Stimulated activated CD4-positive, alpha-beta T cell treated with anti-CD3 and anti-CD28 coated beads, TNF-alpha, amount 100 ng/mL, for 4 hours (primary cell): Measurements from ENCODE around the gene GNAI2.
"Not testable (repeated sequence)": the region's sequence is repeated elsewhere in the genome, so short reads cannot be mapped to it uniquely, and the experiment has no call there.

ENCODE experiments used
- DNase-seq, 3 experiments: peaks; one replicate each; pipeline ENCODE4 v3.0.0-alpha.2; 2020; ENCODE audit warnings: low read depth in 3 of 3

The GNAI2 gene

DNA sequence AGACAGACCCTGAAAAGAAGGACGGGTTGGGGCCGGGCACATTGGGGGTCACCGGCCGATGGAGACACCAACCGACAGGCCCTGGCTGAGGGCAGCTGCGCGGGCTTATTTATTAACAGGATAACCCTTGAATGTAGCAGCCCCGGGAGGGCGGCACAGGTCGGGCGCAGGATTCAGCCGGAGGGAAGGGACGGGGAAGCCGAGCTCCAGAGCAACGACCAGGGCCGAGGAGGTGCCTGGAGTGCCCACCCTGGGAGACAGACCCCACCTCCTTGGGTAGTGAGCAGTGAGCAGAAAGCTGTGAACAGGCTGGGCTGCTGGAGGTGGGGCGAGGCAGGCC lies 40.7 kb downstream of the GNAI2 start:
- DNase-seq = no peak

DNA sequence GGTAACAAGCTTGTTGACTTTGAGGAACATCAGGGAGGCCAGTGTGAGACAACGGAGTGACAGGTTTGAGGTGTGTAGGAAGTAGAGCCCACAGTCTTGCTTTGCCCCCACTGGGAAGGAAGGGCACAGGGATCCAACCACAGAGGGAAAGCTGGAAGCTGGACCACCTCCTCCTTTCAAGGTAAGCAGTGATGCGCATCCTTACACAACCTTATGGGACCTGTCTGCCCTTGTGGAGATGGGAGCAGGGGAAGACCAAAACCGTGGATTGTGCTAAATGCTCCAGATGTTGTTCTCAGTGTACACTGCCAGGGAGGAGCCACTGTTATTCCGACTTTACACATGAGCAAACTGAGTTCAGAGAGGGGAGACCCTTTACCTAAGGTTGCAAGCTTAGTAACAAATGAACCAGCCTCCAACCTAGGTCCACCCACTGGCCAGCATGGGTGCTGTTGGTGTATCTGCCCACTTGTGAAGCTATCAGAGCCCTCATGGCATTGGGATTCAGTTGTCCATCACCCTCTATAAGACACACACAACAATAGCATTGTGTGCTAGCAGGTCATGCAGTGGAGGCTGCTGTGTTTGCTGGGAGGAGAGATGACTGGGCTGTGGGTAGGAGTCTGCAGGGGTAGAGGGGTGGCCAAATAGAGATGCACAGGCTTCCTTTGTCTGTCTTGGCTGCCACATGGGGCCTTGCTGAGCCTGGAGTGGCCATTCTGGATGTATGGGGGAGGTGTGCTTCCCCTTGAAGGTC lies 42.3 kb downstream of the GNAI2 start:
- DNase-seq = no peak

DNA sequence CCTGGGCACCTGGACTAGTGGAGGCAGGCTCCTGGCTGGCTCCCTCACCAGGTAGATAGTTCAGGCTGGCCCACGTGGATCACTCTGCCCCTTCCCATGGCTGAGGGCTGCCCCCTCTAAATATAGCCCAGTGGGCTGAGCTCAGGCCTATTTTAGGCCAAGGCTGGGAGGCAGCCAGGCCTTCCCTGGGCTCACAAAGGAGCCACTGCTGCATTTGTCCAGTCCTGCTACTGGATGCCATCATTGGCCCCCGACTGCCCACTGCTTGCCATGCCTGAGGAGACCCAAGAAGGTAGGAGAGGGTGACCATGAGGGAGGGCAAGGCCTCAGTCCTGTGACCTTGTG lies 42.8 kb downstream of the GNAI2 start, which contains the start of gene LSMEM2:
Gene LSMEM2 (plus strand): TSS at position 208 of the 345 bp plus-strand sequence. CDS start 27 bp downstream, at position 235.
- no peak for DNase-seq

DNA sequence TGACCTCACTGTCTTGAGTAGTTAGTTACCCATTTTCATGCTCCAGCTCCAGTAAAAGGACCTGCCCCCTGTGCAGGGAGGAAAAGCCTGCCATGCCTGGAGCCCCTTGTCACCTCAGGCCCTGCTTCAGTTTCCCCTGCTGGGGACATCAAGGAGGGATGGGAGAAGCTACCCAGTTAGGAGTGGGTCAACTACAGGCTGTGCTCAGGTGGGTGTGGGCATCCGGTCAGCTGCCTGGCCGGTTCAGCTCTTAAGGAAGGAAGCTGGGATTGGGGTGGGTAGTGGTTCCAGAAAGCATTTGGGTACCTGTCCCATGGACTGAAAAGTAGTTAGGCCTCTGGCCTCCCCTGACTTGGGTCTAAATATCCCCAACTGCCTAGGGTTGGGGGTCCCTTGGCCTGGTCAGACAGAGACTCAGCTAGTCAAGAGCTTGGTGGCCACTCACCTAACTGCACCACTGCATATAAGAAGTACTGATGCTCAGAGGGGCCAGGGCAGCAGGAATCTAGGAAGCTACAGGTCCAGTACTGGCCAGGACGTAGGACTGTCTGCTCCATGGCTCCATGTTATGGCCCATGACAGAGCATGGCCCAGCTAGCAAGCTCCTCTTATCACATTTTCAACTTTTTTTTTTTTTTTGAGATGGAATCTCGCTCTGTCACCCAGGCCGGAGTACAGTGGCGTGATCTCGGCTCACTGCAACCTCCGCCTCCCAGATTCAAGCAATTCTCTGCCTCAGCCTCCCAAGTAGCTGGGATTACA lies 43.4 kb downstream of the GNAI2 start:
- no peak for DNase-seq

DNA sequence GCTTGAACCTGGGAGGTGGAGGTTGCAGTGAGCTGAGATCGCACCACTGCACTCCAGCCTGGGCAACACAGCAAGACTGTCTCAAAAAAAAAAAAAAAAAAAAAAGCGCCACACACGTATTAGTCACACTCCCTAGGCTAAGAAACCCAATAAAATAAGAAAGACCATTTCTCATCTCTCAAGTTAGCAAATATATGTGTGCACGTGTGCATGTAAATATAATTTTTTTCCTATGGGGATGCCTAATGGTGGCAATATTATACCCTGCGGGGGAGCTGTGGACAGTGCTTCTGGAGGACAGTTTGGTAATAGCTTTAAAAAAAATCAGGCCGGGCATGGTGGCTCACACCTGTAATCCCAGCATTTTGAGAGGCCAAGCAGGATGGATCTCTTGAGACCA lies 48.1 kb downstream of the GNAI2 start:
- DNase-seq = not testable (repeated sequence)

DNA sequence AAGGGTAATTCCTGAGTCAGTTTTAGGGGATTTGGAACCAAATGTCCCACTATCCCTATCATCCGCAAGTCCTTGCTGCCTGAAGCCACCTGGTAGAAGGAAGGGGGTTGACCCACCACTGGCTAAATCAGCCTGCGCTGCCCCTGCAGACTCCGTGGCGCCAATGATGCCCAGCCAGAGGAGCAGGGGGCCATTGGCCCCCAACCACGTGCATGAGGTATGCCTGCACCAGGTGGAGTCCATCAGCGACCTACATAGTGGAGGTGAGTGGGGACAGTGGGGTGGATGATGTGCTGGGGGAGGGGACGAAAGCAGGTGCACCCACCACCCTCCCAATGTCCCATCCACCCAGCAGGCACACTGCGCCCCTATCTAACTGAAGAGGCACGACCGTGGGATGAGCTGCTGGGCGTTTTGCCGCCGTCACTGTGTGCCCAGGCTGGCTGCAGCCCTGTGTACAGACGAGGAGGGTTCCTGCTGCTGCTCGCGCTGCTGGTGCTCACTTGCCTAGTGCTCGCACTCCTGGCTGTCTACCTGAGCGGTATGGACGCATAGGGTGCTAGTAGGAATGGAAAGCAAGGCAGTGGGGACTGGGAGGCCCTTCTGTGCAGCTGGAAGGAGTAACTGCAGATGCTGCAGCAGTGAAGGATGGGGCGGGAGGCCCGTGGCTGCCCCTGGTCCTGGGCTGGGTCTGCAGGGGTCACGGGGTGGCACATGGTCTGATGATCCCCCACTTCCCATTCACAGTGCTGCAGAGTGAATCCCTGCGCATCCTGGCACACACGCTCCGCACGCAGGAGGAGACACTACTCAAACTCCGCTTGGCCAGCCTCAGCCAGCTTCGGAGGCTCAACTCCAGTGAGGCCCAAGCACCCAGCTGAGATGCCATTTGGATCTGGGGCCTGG lies 50.6 kb downstream of the GNAI2 start:
- no peak for DNase-seq

DNA sequence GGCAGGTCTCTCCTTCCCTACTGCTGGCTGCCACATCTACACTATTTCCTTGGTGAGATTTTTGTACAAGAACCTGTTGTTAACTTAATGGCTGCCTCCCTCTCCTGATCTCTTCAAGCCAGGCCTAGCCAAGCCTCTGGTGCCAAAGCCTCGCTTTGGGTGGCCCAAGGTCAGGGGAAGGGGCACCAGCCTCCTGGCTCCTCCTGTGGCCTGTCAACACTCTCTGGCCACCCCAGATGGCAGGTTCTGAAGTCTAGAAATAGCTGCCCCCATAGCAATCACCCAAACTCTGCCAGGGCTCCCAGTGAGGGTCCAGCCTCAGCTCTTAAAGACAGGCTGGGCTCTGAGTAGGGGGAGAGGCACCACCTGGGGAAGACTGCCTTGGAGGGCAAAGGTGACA lies 51.3 kb downstream of the GNAI2 start:
- no peak for DNase-seq

DNA sequence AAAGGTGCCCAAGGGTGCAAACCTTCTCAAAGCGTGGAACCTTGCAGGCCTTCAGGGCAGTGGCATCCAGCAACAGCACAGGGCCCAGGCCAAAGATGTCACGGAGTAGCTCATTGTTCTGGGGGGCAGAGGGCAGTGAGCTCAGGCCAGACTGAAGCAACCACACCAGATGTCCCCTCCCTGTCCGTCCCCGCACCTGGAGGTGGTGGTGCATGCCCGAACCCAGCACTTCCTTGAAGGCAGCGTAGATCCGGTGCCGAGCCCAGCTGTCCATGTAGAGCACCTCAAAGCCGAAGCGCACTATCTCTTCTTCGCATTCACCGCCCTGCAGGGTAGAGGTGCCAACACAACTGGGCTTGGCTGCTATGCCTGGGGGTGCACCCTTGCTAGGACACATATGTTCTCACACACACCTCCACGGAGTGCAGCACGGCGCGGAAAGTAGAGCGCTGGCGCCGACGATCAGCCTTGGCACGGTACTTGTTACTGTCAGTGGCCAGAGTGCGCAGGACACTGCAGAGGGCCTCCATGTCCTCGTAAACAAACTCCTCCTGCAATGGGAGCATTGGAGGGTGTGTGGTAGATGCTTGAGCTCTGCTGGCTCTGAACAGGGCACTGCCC lies 52.5 kb downstream of the GNAI2 start:
- no peak for DNase-seq

DNA sequence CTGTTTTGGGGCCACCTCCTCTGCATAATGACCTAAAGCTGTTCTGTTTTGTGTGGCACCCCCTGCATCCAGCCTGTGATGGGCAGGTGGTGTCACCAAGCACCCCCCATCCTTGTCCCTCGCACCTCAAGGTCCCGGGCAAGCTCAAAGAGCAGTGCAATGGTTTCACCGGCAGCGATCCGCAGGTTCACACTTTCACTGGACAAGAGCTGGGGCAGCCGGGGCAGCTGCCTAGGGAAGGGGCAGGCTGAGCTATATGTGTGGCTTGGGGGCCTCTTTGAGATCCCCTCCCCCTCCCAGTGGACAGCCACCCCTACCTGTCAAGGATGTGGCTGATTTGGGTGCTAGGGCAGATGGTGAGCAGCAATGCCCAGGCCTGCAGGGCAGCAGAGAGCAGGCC lies 53.1 kb downstream of the GNAI2 start:
- DNase-seq = no peak

DNA sequence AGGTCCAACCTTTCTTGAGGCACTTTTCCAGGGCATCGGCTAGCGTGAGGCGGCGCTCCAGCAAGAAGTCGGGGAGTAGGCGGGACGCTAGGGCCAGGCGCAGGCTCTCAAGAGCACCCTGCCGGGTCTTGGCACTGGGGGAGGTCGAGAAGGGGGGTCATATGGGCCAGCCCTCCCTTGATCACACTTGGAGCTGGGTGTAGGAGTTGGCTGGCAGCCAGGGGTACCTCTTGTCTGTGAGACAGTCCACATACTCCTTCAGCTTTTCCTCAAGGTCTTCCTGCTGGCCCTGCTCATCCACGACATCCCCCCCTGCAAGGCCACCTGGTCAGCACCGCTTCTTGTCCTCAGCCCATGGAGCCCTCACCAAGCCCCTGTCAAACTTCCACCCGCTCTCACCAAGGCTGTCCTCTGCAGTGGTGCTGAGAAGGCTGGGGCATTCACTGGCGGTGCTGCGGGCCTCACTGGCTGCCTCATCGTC lies 54.2 kb downstream of the GNAI2 start:
- DNase-seq = no peak

DNA sequence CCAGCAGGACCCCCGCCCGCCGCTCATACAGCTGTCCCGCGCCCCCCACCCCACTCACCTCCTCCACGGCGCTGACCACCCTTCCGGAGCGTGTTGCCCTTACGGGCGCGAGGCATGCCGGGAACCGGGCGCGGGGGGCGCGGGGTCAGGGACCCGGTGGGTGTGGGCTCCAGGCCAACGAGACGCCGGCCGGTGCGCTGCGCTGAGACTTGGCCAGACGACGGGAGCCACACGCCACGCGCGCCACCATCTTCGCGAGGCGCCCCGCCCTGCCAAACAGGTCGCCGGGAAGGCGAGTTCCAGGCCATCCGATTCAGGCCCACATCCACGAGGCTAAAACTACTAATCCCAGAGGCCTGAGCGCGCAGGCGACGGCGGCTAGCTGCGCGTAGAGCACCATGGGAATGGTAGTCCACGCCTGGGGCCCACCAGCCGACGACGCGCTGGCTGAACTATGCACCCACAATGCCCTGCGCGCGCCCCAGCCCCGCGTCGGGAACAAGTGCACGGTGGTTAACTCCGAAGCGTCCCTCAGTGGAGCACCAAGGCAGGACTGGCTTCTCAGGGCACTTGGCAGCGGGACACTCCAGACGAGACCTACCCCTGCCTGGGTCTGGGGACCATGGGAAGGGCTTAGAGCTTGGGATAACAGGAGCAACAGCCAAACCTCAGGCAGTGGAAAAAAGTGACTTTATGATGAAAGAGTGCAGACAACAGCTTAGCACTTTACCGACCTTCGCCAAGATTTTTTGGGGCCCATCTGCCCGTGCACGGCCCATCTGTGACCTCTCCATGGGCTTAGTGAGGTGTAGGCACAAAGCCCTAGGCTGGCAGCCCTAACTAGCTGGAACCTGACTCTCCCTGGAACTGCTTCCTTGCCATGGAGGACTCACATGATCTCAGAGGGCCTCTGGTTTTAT lies 56.4 kb downstream of the GNAI2 start, which contains the start of gene IFRD2:
Gene IFRD2 (minus strand): TSS at position 271 of the 920 bp plus-strand sequence. CDS start 155 bp downstream, at position 116.
- peak; percentile 81 to 93 (median 93) for DNase-seq

DNA sequence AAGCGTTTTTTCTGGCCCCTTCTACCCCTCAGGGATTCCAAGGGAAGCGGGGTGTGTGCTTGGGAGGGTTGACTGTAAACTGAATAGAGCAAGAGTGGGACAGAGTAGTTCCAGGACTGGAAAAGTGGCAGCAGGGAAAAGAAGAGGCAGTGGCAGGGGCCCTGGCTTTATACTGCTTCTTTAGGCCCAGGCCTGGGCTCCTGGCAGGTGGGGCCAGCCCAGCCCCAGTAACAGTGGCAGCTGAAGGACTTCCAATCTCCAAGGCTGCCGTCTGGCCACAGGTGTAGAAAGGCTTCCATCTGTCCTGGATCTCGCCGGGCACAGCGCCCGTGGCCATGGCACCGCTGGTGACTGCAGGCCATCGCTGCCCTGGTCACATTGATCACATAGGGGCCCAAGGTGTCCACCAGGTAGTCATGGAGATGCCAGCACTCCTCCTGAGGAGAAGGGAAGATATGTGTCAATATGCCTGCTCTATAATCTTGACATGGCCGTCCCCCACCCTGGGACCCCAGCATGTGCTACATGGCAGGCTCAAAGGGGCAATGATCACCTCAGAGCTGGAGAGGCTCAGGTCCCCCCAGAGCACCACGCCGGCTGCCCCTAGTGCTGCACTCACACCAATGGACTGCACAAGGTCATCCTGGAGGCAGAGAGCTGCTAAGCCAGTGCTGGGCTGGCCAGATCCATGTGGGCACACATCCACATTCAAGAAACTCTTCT lies 57.2 kb downstream of the GNAI2 start:
- no peak for DNase-seq

DNA sequence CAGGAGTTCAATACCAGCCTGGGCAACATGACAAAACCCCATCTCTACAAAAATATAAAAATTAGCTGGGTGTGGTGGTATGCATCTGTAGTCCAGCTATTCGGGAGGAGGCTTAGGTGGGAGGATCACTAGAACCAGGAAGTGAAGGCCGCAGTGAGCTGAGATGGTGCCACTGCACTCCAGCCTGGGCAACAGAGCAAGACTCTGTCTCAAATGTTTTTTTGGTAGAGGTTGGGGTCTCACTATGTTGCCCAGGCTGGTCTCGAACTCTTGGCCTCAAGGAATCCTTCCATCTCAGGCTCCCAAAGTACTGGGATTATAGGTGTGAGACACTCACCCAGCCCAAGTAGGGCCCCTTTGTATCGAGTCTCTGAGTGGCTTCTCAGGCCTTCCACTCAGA lies 58.1 kb downstream of the GNAI2 start:
- DNase-seq = no peak

DNA sequence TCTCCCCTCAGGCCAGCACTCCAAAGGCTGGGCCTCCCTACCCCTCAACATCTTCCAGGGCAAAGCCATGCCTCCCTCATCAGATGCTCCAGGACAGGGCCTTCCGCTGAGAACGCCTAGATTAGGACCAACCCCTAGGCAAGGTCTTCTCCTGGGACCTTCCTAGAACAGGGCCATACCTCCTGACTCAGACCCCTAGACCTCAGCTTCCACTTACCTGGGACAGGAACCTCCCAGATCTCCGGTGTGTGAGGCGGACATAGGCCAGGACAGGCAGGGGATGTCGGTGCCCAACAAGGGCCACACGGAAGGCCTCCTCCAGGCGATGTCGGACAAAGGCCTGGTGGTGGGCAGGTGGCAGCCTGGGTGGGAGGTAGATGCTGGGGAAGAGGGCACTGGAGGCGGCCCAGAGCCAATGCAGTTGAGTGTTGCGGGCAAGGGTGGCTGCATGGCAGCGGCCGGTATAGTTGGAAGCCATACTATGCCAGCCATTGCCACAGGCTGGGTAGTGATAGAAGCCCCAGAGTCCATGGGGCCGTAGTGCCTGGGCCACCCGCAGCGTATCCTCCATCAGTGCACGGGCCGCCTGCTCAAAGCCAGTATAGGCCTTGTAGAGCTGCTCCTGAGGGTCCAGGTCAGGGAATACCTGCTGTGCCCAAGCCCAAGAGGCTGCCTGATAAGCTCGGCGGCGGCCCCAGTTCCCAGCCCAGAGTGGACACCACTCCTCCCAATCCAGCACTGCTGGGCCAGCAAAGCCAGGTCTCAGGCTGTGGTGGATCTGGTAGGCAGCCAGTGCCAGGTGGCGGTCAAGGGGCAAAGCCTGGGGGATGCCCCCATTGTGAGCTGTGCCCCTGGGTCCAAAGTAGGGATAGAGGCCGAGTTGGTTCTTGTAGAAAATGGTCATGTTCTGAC lies 58.7 kb downstream of the GNAI2 start:
- DNase-seq = no peak

DNA sequence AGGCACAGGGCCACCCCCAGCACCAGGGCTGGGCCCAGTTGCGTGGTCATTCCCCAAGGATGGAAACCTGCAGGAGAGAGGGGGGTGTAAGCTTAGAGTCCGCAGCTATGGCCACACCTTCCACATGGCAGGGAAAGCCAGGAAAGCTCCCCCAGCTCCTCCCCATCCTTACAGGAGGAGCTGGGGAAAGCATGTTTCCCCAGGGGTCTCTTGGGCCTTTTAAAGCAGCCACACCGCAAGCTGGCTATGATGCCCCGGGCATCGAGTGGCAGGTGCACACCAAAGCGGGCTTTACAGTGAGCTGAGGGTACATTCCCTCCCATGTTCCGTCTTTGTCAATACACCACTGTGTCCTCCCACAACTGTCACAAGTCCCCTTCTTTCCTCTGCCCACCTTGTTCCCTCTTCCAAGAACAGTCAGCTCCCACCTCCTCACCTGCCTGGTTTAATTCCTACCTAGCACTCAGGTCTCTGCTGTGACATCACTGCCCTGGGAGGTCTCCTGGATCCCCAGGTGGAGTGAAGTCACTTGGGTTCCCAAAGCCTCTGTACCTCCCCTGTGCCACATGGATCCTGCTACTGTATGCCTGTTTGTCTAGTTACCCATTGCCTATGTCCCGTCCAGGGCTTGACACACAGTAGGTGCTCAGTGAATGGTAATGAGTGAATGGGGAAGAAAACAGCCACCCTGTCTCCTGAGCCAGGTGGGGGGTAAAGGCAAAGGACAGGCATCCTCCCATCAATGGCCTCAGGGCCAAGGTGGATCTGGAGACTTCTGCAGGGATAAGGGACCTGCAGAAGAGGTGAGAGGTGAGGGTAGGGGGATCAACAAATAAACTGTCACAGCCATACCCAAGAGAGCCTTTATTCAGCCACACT lies 59.8 kb downstream of the GNAI2 start:
- DNase-seq = no peak

DNA sequence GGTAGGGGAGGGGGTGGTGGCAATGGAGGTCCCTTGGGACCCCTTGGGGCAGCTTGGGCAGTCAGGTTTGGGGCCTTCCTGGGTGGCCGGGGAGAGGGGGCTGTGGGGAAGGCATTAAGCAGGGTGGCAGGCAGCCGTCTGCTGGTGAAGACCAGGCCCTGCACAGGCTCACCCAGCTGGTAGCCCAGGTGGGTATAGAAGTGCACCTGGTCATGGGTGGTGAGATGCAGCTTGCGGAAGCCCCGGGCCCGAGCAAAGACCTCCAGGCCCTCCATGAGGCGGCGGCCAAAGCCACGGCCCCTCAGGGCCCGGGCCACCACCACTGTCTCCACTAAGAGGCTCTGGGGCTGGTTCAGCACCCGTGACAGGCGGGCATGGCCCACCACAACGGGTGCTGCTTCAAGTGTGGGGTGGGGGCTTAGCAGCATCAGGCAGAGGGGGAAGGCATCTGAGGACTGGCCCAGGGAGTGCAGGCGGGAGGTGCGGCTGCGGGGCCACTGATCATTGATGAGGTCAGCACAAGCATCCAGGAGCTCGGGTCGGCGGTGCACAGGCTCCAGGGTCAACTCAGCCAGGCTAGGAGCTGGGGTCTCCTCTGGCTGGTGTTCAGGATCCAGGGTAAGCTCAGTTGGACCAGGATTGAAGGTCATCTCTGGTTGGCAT lies 60.8 kb downstream of the GNAI2 start:
- no peak for DNase-seq

DNA sequence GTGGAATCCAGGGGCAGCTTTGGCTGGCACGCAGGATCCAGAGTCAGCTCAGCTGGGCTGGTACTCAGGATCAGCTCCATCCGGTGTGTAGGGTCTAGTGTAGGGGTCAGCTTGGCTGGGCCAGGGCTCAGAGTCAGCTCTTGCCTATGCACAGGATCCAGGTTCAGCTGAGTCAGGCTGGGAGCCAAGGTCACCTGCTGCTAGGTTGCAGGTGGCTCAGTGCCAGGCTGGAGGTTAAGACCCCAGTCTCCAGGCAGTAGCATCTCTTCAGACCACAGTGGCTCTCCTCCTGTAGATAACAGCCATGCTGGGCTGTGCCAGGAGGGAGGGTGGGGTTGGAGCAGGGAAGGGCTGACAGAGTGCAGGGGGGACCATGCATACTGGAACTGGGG lies 61.4 kb downstream of the GNAI2 start:
- no peak for DNase-seq
